HepG2 (cell line): ENCODE results near the gene TTC28. TPM values are rescaled to one million over a fixed set of nuclear protein-coding genes. Genes with fewer than 3 reads are reported as not detected.

ENCODE experiments used
- ATAC-seq: fragments of 200-7000 bp; cut with Tn5 transposase; 3 replicates; pipeline ENCODE4 v1.9.1; 2020; ENCODE audit warnings: mild to moderate bottlenecking, moderate library complexity
- BruUV-seq: library from RNA; stranded (reverse); fragments of 400-500 nt; replicated peaks from 2 replicates; lab custom pipeline; 2021; lab: Mats Ljungman, UMichigan
- CTCF ChIA-PET: fragments of 300-600 bp; formaldehyde crosslinking; extraction: SDS; loops from one replicate; lab custom pipeline; 2021; ENCODE audit warnings: low total read pairs, inconsistent platforms, low intra/inter-chr PET ratio; lab: Yijun Ruan, JAX
- POLR2A ChIA-PET: fragments of 350-600 bp; sonication (Branson Sonifier 250); formaldehyde crosslinking; loops from one replicate; lab custom pipeline; 2020; ENCODE audit warnings: antibody characterized with exemption, inconsistent platforms; lab: Yijun Ruan, JAX
- DNase-seq: peaks from one replicate; pipeline ENCODE4 v3.0.0-alpha.2; 2015; ENCODE audit warnings: low spot score
- FAIRE-seq: peaks from 3 replicates; lab custom pipeline; 2011; peaks lifted over from hg19 to GRCh38; lab: Jason Lieb, UNC
- H2AFZ ChIP-seq: one replicate; pipeline ENCODE4 v1.6.1; 2011; ENCODE audit warnings: low read length, inconsistent platforms
- H3K27ac ChIP-seq: fragments of 300-600 bp; 3 replicates; pipeline ENCODE4 v1.8.0; 2011; ENCODE audit warnings: mixed run types, mild to moderate bottlenecking, mixed read lengths, low read length, inconsistent platforms; ENCODE audit not compliant: insufficient read depth; ENCODE audit errors: extremely low read length
- H3K27me3 ChIP-seq, 2 experiments: fragments of 200-600 bp in 1 of 2; 2 replicates in 1 of 2; 3 replicates in 1 of 2; pipeline versions ENCODE4 v1.6.0 to v1.8.0; 2011; ENCODE audit warnings: low read length in 2 of 2, mild to moderate bottlenecking in 2 of 2, moderate library complexity in 2 of 2, inconsistent platforms in 1 of 2; ENCODE audit not compliant: insufficient read depth in 2 of 2, control insufficient read depth in 1 of 2
- H3K36me3 ChIP-seq, 2 experiments: fragments of 200-600 bp in 1 of 2; replicated peaks in 1 of 2; 2 replicates in 1 of 2; 3 replicates in 1 of 2; pipeline versions ENCODE4 v1.5.1 to v1.8.0; 2011; ENCODE audit warnings: low read length in 2 of 2, inconsistent platforms in 1 of 2; ENCODE audit not compliant: insufficient read depth in 2 of 2, control insufficient read depth in 1 of 2
- H3K4me1 ChIP-seq: 2 replicates; pipeline ENCODE4 v1.5.1; 2012; ENCODE audit warnings: low read length, inconsistent platforms; ENCODE audit not compliant: insufficient read depth
- H3K4me2 ChIP-seq: 2 replicates; pipeline ENCODE4 v1.6.0; 2011; ENCODE audit warnings: low read depth, low read length, inconsistent platforms
- H3K4me3 ChIP-seq, 3 experiments: fragments of 200-600 bp in 1 of 3; sonication (generic), shearing (Covaris generic) in 1 of 3; replicated peaks in 1 of 3; 2 replicates each; pipeline ENCODE4 v1.5.1; 2011 to 2016; ENCODE audit warnings: low read length in 3 of 3, inconsistent platforms in 2 of 3, low read depth in 2 of 3, mild to moderate bottlenecking in 2 of 3, control low read depth in 1 of 3, mixed read lengths in 1 of 3; ENCODE audit not compliant: insufficient read depth in 1 of 3
- H3K79me2 ChIP-seq: one replicate; pipeline ENCODE4 v1.6.1; 2011; ENCODE audit warnings: low read length, inconsistent platforms; ENCODE audit not compliant: insufficient read depth
- H3K9ac ChIP-seq: 2 replicates; pipeline ENCODE4 v1.6.0; 2011; ENCODE audit warnings: mild to moderate bottlenecking, low read depth, low read length, inconsistent platforms; ENCODE audit not compliant: insufficient read depth
- H3K9me3 ChIP-seq: 2 replicates; pipeline ENCODE4 v1.5.1; 2012; ENCODE audit warnings: mild to moderate bottlenecking, low read length
- H4K20me1 ChIP-seq: 2 replicates; pipeline ENCODE4 v1.6.0; 2011; ENCODE audit warnings: inconsistent platforms, mild to moderate bottlenecking, low read length, moderate library complexity; ENCODE audit not compliant: insufficient read depth
- ARNT ChIP-seq: fragments of 450-650 bp; IDR thresholded peaks from 2 replicates; pipeline ENCODE4 v1.6.1; 2017
- BCL3 ChIP-seq: sonication (generic); formaldehyde crosslinking; IDR thresholded peaks from 2 replicates; pipeline ENCODE4 v1.5.1; 2020; ENCODE audit warnings: mild to moderate bottlenecking, missing genetic modification reagents, moderate library complexity
- KLF15 ChIP-seq: sonication (generic); formaldehyde crosslinking; IDR thresholded peaks from 2 replicates; pipeline ENCODE4 v1.8.1; 2023; ENCODE audit warnings: borderline replicate concordance, mild to moderate bottlenecking, inconsistent platforms, missing genetic modification reagents, mixed read lengths
- MIER3 ChIP-seq: IDR thresholded peaks from 2 replicates; pipeline ENCODE4 v1.6.1; 2016; ENCODE audit warnings: missing compliant biosample characterization, borderline replicate concordance
- PRDM10 ChIP-seq: sonication (generic); formaldehyde crosslinking; IDR thresholded peaks from 2 replicates; pipeline ENCODE4 v1.4.0; 2020; ENCODE audit warnings: low read depth, missing genetic modification reagents
- SMAD9 ChIP-seq: sonication (generic); formaldehyde crosslinking; IDR thresholded peaks from 2 replicates; pipeline ENCODE4 v1.5.1; 2020; ENCODE audit warnings: mild to moderate bottlenecking, missing genetic modification reagents
- ZBTB8A ChIP-seq: sonication (generic); formaldehyde crosslinking; IDR thresholded peaks from 2 replicates; pipeline ENCODE4 v1.4.0; 2020; ENCODE audit warnings: mild to moderate bottlenecking, low read depth, missing genetic modification reagents, borderline replicate concordance
- ZNF460 ChIP-seq: sonication (generic); formaldehyde crosslinking; IDR thresholded peaks from 2 replicates; pipeline ENCODE4 v1.5.1; 2020; ENCODE audit warnings: missing genetic modification reagents, mild to moderate bottlenecking, borderline replicate concordance
- ZNF629 ChIP-seq: sonication (generic); formaldehyde crosslinking; conservative IDR thresholded peaks from 2 replicates; pipeline ENCODE4 v1.5.0; 2020; ENCODE audit warnings: missing genetic modification reagents
- WGBS: methylation state at CpG from one replicate; pipeline ENCODE4 v1.1.6; 2017; ENCODE audit warnings: low lambda C conversion rate; 5-methylcytosine and 5-hydroxymethylcytosine counted together
- in situ Hi-C: cut with HindIII; loops from 2 replicates; pipeline ENCODE4 v1.10.0; 2017; ENCODE audit warnings: low pct_unique_long_range_greater_than_20kb; ENCODE audit not compliant: extremely low pct_ligation_motif_present
- intact Hi-C: fragments of 100-400 bp; cut with micrococcal nuclease; formaldehyde crosslinking; loops from one replicate; pipeline ENCODE4 v1.10.0; 2022; ENCODE audit not compliant: unreplicated experiment
- polyA plus RNA-seq, 8 experiments: library from polyadenylated mRNA; depleted of rRNA in 3 of 8; stranded (reverse) in 7 of 8; unstranded in 1 of 8; fragments of >200 nt; fragmentation: Illumina TruSeq in 4 of 8; extraction: Trizol in 4 of 8; gene quantifications; 2 replicates each; pipeline versions ENCODE4 v1.2.1 to v1.2.3, GENCODE V29; 2011 to 2016; ENCODE audit warnings: low read depth in 4 of 8, missing spikeins in 1 of 8, mixed read lengths in 1 of 8; ENCODE audit not compliant: insufficient read depth in 1 of 8
- total RNA-seq, 5 experiments: library from RNA; depleted of rRNA; stranded (reverse); fragments of >200 nt; fragmentation: Illumina TruSeq; extraction: Trizol; gene quantifications; 2 replicates each; pipeline ENCODE4 v1.2.3, GENCODE V29; 2016; ENCODE audit warnings: low read depth in 1 of 5

Gene TTC28
- total and polyA plus RNA-seq, 2 of the 13 experiments (the other 11 are each of a cell fraction or from before 2014, with no cell fraction given), result 4.2 to 13.1 TPM

GRCh38 chr22:28282405-28283067 lies 397.1 kb downstream of the TTC28 start (continued):
- no peak for TF ChIP-seq ZNF629
- TF ChIP-seq BCL3 (CRISPR knock-in tag), result no peak
- TF ChIP-seq MIER3 (CRISPR knock-in tag), result no peak
- no peak for TF ChIP-seq ZNF460

GRCh38 chr22:28279888-28280287 lies 399.8 kb downstream of the TTC28 start:
- Histone ChIP-seq H3K27me3 (no peaks in the 10 kb centered on the region), H3K4me3 (no peak overlapping the region), H4K20me1 (no peaks in the 10 kb centered on the region), H3K27ac (no peak overlapping the region), H3K79me2 (no peaks in the 10 kb centered on the region), H3K4me2 (no peak overlapping the region), H3K9me3 (no peaks in the 10 kb centered on the region), H3K4me1 (no peaks in the 10 kb centered on the region), H3K36me3 (no peaks in the 10 kb centered on the region), H3K9ac (no peak overlapping the region), H2AFZ (no peak overlapping the region)
- ChIA-PET POLR2A (no interaction called here), CTCF (no interaction called here)
- DNase-seq (no peak), FAIRE-seq (no peak), ATAC-seq (no peak)
- WGBS, result 98% methylated on average over 2 of the region's 2 CpGs
- intact Hi-C loops, result no loop called here
- no TSS peak for BruUV-seq
- TF ChIP-seq ARNT (no peak), SMAD9 (CRISPR knock-in tag) (no peak), ZBTB8A (no peak), PRDM10 (CRISPR knock-in tag) (no peak), KLF15 (CRISPR knock-in tag) (no peak)
- in situ Hi-C loops, result no loop called here
